VCaP (cell line): ENCODE measurements around the gene OR51G2.

Source experiments
- H3K27ac ChIP-seq: fragments of 450-650 bp; 2 replicates; pipeline ENCODE4 v1.5.1; 2017
- TF ChIP-seq, protein P1 (sequence below): fragments of 450-650 bp; conservative IDR thresholded peaks from 2 replicates; pipeline ENCODE4 v1.5.1; 2017; ENCODE audit warnings: mild to moderate bottlenecking, moderate library complexity

Gene OR51G2

DNA sequence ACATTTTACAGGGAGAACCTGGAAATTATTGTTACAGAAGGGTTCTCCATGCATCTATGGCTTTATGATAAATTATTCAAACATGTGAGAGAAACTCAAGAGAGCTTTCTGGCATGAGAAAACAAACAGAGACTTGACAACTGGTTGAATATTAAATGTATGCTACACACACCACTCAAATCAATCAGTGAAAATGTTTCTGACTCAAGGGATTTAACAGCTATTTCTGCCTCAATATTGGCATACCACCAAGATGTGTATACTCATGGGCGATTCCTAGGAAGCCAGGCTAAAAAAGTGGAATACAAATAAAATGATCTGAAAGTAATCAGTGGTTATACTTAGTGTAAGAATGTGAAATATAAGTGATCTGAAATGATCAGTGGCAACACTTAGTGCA lies 53.3 kb downstream of the OR51G2 start:
- H3K27ac ChIP-seq: no peak overlapping the region
- TF ChIP-seq, protein P1, sequence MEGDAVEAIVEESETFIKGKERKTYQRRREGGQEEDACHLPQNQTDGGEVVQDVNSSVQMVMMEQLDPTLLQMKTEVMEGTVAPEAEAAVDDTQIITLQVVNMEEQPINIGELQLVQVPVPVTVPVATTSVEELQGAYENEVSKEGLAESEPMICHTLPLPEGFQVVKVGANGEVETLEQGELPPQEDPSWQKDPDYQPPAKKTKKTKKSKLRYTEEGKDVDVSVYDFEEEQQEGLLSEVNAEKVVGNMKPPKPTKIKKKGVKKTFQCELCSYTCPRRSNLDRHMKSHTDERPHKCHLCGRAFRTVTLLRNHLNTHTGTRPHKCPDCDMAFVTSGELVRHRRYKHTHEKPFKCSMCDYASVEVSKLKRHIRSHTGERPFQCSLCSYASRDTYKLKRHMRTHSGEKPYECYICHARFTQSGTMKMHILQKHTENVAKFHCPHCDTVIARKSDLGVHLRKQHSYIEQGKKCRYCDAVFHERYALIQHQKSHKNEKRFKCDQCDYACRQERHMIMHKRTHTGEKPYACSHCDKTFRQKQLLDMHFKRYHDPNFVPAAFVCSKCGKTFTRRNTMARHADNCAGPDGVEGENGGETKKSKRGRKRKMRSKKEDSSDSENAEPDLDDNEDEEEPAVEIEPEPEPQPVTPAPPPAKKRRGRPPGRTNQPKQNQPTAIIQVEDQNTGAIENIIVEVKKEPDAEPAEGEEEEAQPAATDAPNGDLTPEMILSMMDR: no peak

DNA sequence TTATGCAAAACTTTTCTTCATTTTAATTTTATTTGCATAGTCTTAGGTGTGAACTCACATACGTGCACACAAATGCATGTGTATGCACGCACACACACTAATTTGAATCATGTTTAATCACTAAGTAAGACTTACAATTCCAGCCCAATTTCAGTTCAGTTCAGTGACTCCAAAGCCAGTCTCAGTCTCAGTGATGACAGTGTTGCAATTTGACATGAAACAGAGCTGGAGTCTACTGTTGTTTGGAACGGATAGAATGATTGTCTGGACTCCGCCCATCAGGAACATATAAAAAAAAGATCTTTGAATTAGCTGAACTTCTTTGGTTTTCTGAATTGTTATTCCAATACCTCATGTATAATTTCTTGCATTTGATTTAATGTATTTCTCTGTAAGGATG lies 55.3 kb downstream of the OR51G2 start:
- TF ChIP-seq, protein P1: no peak
- no peak overlapping the region for H3K27ac ChIP-seq
